HG03139 (cell line): ENCODE results near the gene ITIH3.
"Not testable (repeated sequence)": the region's sequence is repeated elsewhere in the genome, so short reads cannot be mapped to it uniquely, and the experiment has no call there.

Experiments
- ATAC-seq: cut with Tn5 transposase; IDR thresholded peaks from one replicate; pipeline ENCODE4 v1.9.1; 2021; ENCODE audit not compliant: unreplicated experiment

Gene ITIH3, protein sequence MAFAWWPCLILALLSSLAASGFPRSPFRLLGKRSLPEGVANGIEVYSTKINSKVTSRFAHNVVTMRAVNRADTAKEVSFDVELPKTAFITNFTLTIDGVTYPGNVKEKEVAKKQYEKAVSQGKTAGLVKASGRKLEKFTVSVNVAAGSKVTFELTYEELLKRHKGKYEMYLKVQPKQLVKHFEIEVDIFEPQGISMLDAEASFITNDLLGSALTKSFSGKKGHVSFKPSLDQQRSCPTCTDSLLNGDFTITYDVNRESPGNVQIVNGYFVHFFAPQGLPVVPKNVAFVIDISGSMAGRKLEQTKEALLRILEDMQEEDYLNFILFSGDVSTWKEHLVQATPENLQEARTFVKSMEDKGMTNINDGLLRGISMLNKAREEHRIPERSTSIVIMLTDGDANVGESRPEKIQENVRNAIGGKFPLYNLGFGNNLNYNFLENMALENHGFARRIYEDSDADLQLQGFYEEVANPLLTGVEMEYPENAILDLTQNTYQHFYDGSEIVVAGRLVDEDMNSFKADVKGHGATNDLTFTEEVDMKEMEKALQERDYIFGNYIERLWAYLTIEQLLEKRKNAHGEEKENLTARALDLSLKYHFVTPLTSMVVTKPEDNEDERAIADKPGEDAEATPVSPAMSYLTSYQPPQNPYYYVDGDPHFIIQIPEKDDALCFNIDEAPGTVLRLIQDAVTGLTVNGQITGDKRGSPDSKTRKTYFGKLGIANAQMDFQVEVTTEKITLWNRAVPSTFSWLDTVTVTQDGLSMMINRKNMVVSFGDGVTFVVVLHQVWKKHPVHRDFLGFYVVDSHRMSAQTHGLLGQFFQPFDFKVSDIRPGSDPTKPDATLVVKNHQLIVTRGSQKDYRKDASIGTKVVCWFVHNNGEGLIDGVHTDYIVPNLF

DNA sequence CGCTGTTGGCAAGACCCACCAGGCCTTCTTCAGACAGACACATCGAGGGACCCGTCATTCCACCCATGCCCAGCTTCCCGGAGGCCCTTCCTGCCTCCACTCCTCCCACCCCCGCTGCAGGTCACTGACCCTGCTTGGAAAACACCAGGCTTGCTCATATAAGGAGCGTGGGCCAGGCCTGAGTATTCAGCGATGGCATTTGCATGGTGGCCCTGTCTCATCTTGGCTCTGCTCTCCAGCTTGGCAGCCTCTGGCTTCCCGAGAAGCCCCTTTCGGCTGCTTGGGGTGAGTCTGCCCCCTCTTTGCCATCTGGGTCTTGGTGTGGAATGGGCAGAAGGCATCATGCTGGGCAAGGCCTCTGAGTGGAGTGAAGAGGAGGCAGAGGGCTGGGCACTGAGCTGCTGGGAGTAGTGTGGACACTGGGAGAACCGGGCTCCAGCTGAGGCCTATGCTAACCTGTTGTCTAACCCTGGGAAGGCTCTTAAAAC lies at the start of gene ITIH3:
Gene ITIH3, plus strand, starts transcription at position 185 of the 488 bp plus-strand sequence. Its CDS starts 8 bp downstream, at position 193.
- no peak for ATAC-seq

DNA sequence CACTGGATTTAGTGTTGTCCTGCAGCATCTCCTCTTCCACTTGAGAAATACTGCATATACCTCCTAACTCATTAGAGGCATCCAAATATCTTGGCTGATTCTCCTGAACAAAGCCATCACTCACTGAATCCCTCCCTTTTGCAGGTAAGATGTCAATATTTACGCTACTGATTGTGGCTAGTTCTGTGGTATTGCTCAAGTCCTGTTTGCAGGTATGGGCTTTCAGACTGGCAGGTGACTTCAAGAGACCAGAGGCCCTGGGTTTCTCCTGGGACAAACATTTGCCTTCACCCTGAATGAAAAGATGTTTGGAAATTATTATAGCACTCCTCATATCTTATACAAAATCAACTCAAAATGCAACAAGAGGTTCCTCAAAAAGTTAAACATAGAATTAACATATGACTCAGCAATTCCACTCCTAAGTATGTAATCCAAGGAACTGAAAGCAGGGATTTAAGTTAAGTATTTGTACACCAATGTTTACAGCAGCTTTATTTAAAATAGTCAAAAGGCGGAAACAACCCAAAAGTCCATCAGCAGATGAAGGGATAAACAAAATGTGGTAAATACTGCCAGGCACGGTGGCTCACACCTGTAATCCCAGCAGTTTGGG lies 42.4 kb upstream of the ITIH3 start:
- no peak for ATAC-seq

DNA sequence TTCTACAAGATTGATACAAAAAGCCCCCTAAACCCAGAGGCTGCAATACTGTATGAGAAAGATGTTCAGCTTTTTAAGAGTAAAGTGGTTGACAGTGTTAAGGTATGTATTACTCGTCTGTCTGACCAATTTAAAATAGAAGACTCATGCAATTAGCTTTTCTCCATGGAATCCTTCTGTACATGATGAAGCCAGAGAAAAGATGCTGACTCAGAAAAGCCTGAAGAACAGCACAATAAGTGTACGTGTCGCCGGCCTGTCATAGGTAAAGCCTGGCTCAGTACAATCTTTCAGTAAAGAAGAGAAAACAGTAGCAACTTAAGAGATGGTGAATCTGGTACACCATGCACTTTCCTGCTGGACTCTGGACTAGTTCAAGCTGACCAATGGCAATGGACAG lies 40.2 kb upstream of the ITIH3 start:
- no peak for ATAC-seq

DNA sequence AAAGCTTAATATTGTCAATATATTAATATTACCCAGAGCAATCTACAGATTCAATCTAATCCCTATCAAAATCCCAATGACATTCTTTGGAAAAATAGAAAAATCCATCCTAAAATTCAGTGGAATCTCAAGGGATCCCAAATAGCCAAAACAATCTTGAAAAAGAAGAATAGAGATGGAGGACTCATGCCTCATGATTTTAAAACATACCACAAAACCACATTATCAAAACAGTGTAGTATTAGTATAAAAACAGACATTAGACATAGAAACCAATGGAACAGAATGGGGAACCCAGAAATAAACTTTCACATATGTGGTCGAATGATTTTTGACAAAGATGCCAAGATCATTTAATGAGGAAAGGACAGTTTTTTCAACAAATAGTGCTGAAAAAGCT lies 38.5 kb upstream of the ITIH3 start:
- ATAC-seq = no peak

DNA sequence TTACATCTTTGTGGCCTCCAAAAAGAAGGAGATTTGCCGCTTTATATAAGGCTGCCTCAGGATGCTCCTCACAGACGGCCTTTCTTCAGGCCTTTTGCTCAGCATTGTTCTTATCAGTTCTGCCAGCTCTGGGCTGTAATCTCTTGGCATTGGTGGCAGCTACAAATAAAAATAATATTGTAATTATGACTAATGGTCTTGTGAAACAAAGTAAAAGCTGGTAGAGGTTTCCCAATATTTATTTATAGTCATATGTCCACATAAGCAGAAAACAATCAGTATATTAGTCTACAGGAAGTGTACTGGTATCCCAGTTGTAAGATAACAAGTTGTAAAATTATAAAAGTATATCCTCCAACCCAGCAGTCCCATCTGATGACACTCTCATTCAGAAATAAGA lies 31.1 kb upstream of the ITIH3 start:
- no peak for ATAC-seq

DNA sequence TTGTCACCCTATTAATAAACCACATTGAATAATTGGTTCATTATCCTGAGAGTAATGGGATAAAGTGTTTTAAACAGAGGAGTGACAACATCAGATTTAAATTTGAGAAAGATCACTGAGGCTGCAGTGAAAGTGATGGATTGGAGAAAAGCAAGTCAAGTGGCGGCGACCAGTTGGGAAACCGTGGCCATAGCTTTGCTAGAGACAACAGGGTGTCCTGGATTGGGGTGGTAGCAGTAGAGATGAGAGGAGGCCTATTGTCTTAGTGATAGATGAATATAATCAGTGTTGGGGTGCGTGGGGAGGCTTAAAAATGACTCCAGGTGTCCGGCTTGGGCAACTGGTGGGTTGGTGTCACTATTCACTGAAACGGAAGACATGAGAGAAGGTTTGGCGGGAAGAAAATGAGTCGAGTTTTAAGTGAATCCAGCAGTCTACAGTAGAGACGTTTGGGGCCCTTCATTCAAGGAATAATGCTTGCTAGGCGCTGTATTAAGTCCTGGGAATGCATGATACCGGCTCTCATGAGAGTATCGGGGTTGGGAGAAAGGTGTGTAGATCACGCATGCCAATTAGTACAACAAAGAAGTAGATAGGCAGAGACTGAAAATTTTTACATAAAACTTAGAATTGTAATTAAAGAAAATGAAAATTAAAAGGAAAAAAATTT lies 24.7 kb upstream of the ITIH3 start:
- ATAC-seq = no peak

DNA sequence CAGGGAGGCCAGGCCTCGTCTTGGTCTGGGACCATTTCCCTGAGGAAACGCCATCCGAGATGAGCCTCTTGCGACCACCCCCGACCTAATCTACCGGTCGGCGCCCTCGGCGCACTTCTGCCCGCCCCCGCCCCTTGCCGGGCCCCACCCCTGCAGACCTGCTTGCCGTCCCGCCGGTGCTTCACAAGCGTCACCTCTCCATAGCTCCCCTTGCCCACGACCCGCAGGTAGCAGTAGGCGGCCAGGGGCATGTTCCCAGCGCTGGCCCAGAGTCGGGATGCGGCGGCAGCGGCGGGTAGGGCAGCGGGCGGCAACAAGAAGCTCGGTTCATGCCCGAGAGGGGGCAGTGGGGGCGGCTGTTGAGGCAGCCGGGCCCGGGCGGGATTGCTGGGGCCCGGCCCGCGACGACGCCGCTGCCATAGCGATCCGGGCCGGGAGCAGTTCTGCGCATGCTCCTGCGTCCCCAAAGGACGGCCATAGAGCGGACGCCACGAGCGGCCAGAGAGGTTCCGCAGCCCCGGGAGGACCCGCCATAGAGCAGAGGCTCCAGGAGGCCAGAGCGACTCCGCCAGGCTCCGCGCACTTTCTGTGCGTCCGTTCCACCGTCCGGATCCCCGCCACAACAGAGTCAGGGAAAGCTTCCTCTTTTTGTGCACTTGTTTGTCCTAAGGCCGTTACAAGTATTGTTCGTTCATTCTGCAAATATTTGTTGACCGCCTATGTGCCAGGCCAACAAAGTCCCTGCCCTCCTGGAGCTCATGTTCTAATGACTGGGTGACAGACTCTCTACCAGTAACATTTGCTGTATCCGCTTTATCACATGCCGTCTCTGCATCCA lies 23.9 kb upstream of the ITIH3 start, which contains the start of gene NEK4:
Gene NEK4, minus strand, starts transcription at position 445 of the 838 bp plus-strand sequence. Its CDS starts 194 bp downstream, at position 251.
- ATAC-seq = peak; percentile 83

DNA sequence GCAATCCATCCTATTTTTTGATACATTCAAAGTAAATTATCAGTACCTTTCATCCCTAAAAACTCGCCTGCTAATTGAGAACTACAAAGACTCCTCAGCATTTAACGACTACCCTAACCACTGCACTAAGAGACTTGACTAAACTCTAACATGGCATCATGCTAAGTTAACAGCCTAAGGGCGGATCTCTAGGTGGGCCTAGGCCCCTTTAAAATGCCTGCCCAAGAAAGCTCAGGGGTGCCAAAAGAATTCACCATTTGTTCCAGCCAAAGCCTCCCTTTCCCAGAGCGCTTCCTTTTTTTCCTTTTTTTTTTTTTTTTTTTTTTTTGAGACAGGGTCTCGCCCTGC lies 23.3 kb upstream of the ITIH3 start:
- ATAC-seq = no peak

DNA sequence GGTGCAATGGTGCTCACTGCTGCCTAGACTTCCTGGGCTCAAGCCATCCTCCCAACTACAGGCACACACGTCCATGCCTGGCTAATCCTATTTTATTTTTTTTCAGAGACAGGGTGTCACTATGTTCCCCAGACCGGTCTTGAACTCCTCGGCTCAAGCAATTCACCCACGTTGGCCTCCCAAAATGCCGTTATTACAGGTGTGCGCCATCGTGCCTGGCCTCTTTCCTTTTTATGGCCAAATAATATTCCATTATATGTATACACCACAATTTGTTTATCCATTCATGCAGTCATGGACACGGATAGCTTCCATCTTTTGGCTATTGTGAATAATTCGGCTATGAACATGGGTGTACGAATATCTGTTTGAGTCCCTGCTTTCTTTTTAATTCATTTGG lies 22.9 kb upstream of the ITIH3 start:
- no peak for ATAC-seq

DNA sequence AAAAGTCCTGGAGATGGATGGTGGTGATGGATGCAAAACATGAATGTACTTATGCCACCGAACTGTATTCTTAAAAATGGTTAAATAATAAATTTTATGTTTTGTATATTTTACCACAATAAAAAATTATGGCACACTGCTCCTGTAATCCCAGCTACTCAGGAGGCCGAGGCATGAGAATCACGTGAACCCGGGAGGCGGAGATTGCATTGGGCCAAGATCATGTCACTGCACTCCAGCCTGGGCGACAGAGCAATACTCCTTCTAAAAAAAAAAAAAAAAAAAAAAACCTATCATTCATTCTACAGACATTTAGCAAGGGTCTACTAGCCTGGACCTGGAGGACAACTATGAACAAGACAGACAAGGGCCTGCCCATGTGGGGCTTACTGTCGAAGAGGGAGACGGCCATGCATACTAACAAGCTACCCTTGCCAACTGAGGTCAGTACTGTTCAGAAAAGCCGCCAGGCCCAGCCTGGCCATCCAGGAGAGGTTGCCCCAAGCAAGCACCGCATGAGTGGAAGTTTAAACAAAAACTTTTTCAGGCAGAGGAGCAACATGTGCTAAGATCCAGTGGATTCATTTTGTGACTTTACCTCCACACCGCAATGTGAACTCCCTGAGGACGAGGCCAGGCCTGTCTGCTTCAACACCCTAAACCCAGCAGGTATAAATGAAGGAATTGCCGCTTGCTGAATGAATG lies 21.1 kb upstream of the ITIH3 start:
- ATAC-seq = no peak

DNA sequence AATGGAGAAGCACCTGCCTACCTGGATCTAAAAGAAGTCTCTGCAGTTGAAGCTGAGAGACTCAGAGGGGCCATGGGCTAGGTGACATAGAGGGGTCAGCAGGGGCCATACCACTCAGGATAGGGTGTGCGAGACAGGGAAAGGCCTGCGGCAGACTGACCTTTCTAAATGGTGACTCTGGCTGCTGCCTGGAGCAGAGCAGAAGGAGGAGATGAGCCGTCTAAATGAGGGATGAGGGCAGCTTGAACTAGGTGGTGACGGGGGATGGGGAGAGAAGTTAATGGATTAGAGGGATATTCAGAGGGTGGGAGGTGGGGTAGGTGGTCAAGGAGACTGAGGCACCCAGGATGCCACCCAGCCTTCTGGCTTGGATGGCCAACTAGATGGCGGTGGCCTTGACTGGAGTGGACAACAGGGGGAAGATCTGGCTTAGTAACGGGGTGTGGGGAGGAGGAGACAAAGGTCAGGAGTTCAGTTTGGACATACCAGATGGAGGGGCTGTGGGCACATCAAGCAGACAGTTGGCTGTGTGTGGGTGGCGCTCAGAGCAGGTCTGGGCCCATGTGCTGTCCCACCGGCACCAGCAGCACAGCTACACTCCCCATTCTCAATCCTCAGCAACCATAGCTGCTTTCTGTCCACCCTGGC lies 20.4 kb upstream of the ITIH3 start:
- no peak for ATAC-seq

DNA sequence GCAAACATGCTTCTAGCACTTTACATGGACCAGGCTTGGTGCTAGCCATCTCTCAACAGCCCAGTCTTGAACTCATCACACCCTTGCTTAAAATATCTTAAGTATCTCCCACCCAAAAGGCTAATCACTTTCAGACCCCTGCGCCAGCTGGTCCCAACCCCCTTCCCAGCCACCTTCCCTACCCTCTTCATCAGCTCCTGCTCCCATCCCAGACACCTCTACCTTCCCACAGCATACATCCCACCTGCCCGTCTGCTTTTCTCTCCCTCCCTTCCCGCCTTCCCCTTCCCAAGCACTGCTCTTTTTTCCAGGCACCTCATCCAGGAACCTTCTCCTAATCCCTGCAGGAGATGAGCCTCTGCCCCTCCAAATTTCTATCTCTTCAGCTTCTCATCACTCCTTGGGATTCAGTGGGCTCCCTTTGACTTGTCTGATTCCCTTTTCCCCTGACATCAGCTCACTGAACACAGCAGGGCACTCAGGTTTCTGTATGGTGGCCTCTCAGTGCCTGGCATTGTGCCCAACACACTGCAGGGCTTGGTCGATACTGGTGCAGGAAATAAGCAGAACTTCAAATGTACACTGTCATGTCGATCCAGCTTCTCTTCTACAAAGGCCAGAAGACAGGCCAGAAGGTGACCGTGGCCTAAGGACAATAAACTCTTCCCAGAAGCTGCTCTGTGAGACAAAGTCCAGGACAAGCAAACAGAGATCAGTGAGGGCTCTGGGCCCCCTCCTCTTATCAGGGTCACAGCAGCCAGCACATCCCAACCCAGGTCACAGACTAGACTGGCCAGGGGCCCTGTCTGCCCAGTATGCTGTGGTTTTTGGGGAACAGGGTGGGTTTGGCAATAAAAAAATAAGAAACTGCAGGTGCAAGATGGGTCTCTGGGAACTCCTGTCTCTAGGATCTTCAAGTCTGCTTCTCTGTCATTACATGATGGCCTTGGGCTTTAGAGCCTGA lies 19.4 kb upstream of the ITIH3 start:
- no peak for ATAC-seq

DNA sequence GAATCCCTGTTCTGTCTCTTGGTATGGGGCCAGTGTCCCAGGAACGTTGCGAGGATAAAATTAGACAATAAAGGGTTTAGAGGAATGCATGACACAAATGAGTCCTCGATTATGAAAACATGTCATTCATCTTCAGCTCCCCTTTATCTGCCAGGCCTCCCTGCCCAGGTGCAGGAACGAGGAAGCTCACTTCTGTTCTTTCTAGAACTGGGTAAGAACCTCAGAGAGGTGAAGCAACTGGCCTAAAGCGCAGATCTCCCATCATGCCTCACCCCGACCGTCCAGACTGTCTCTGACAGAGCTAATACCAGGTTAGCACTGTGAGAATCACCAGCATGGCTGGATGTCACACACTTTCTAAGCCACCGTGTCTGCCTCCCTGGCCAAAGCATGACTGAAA lies 18.7 kb upstream of the ITIH3 start:
- ATAC-seq = no peak

DNA sequence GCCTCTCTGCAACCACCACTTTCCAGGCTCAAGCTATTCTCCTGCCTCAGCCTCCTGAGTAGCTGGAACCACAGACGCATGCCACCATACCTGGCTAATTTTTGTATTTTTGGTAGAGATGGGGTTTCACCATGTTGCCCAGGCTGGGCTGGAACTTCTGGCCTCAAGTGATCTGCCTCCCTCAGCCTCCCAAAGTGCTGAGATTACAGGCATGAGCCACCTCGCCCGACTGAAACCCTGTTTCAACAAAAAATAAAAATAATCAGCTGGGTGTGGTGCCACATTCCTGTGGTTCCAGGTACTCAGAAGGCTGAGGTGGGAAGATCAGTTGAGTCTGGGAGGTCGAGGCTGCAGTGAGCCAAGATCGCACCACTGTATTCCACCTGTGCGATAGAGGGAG lies 18.1 kb upstream of the ITIH3 start:
- ATAC-seq = not testable (repeated sequence)

DNA sequence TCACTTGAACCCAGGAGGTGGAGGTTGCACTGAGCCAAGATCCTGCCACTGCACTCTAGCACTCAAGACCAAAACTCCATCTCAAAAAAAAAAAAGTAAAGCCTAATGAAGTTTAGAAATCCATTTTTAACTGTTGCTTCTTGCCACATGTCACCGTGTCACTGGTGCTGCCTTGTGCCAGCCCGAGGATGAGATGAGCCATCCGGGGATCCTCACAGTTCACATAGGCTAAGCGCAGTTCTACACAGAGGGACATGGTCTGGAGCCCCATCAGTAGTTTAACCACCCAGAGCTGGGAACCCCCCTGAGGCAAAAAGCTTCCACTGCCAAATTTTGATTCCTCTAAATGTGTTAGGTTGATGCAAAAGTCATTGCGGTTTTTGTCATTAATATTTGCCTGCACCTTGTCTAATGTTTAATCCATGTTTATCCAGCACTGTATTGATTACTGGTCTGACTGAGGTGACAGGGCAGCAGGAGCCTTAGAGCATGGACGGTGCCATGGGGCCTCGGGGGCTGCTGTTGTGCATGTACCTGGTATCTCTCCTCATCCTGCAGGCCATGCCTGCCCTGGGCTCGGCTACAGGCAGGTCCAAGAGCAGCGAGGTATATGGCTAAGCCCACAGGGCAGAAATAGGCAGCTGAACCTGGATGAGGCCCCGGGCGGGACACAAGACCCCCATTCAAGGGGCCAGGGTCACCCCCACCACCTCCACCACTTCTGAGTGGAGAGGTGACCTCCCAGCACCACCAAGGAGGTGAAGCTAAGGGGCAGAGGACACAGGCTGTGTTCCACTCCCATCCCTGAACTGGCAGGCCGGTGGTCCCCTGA lies 17.3 kb upstream of the ITIH3 start, which contains the start of gene ITIH1:
Gene ITIH1, plus strand, starts transcription at position 473 of the 832 bp plus-strand sequence. Its CDS starts 17 bp downstream, at position 490.
- no peak for ATAC-seq

DNA sequence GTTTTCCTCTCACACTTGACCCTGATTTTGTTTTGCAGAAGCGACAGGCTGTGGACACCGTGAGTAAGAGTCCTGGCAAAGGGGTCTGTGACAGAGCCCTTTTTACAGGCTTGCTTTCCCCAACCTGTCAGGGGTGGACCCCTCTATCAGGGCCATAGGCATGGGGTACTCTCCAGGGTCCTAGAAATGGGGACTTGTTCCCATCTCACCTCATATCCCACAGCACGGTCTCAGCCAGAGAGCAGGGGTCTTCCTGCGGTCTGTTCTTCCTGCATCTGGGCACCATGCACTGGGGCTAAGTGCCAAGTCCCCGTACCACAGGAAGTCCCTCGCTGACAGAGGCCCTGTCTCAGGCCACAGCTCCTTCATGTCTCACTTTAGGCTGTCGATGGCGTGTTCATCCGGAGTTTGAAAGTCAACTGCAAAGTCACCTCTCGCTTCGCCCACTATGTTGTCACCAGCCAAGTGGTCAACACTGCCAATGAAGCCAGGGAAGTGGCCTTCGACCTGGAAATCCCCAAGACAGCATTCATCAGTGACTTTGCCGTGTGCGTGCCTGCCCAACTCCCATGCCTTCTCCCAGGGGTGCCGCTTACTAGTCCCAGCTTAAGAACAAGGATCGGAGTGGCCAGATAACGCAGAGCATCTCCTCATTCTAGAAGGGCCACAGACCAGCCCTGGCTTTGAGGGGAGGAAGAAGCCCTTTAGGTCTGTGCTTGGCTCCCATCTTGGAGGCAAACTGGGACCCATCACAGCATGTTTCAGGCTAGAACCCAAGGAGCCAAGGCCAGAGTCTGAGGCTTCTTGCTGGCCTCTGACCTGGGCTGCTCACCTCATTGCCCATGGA lies 16.4 kb upstream of the ITIH3 start:
- no peak for ATAC-seq
